OCI-M1 (cell line): ENCODE measurements around the gene INSIG1.
A peak's percentile ranks its signal among the peaks of the same experiment; 100 is the strongest.

ENCODE experiments used
- DNase-seq: peaks from one replicate; lab custom pipeline; 2025; lab: John Stamatoyannopoulos, UW

Gene INSIG1

GRCh38 chr7:155297517-155298287 is at the start of gene INSIG1:
TSS of gene INSIG1 (plus strand) at chr7:155297878. CDS start at chr7:155298286, 408 bp downstream.
- peak; percentile 90 for DNase-seq

- DNase-seq, result no peak
Observed at GRCh38 chr7:155248366-155248756, 49.3 kb upstream of the INSIG1 start.

GRCh38 chr7:155251831-155252230 is 45.8 kb upstream of the INSIG1 start:
- no peak for DNase-seq

- DNase-seq, result no peak
Observed at GRCh38 chr7:155252444-155252887, 45.2 kb upstream of the INSIG1 start.

- no peak for DNase-seq
Observed at GRCh38 chr7:155252892-155253501, 44.7 kb upstream of the INSIG1 start.

GRCh38 chr7:155254018-155254417 is 43.7 kb upstream of the INSIG1 start:
- no peak for DNase-seq

GRCh38 chr7:155255071-155255470 is 42.6 kb upstream of the INSIG1 start:
- DNase-seq, result no peak

- DNase-seq, result no peak
Observed at GRCh38 chr7:155255621-155256020, 42.1 kb upstream of the INSIG1 start.

- no peak for DNase-seq
Observed at GRCh38 chr7:155256081-155256760, 41.5 kb upstream of the INSIG1 start.

- DNase-seq, result no peak
Observed at GRCh38 chr7:155256761-155257481, 40.8 kb upstream of the INSIG1 start.

- no peak for DNase-seq
Observed at GRCh38 chr7:155257482-155258225, 40.0 kb upstream of the INSIG1 start.

- no peak for DNase-seq
Observed at GRCh38 chr7:155258226-155258560, 39.5 kb upstream of the INSIG1 start.

GRCh38 chr7:155259866-155260497 is 37.7 kb upstream of the INSIG1 start:
- DNase-seq, result no peak

- no peak for DNase-seq
Observed at GRCh38 chr7:155260498-155260872, 37.2 kb upstream of the INSIG1 start.

GRCh38 chr7:155261031-155261985 is 36.4 kb upstream of the INSIG1 start:
- no peak for DNase-seq

GRCh38 chr7:155262031-155262430 is 35.6 kb upstream of the INSIG1 start:
- DNase-seq, result no peak

- no peak for DNase-seq
Observed at GRCh38 chr7:155263051-155263450, 34.6 kb upstream of the INSIG1 start.

- no peak for DNase-seq
Observed at GRCh38 chr7:155263581-155264143, 34.0 kb upstream of the INSIG1 start.

GRCh38 chr7:155265144-155265543 is 32.5 kb upstream of the INSIG1 start:
- no peak for DNase-seq

GRCh38 chr7:155265961-155266360 is 31.7 kb upstream of the INSIG1 start:
- no peak for DNase-seq
